ENCODE measurements around the gene BTN3A1.
"Not testable (repeated sequence)": the region's sequence is repeated elsewhere in the genome, so short reads cannot be mapped to it uniquely, and the experiment has no call there.

The BTN3A1 gene

GRCh38 chr6:26401987-26402658, at the start of gene BTN3A1:
TSS of gene BTN3A1 (plus strand) at chr6:26402275. CDS start at chr6:26405564, 3,289 bp downstream.
- peak; percentile 82 for DNase-seq (ENCODE audit: low spot score)

GRCh38 chr6:26352315-26352714, 49.8 kb upstream of the BTN3A1 start:
- DNase-seq (ENCODE audit: low spot score): no peak

- DNase-seq (ENCODE audit: low spot score): no peak
These were observed 47.9 kb upstream of the BTN3A1 start for GRCh38 chr6:26354162-26354561.

GRCh38 chr6:26355366-26355765, 46.7 kb upstream of the BTN3A1 start:
- DNase-seq (ENCODE audit: low spot score): no peak

- DNase-seq (ENCODE audit: low spot score): not testable (repeated sequence)
These were observed 44.5 kb upstream of the BTN3A1 start for GRCh38 chr6:26357543-26357942.

GRCh38 chr6:26358511-26358981, 43.5 kb upstream of the BTN3A1 start:
- DNase-seq (ENCODE audit: low spot score): no peak

- no peak for DNase-seq (ENCODE audit: low spot score)
These were observed 42.3 kb upstream of the BTN3A1 start for GRCh38 chr6:26359765-26360164.

- no peak for DNase-seq (ENCODE audit: low spot score)
These were observed 41.3 kb upstream of the BTN3A1 start for GRCh38 chr6:26360451-26361416.

- no peak for DNase-seq (ENCODE audit: low spot score)
These were observed 40.5 kb upstream of the BTN3A1 start for GRCh38 chr6:26361544-26361943.

GRCh38 chr6:26362093-26362835, 39.8 kb upstream of the BTN3A1 start:
- DNase-seq (ENCODE audit: low spot score): no peak

- no peak for DNase-seq (ENCODE audit: low spot score)
These were observed 39.2 kb upstream of the BTN3A1 start for GRCh38 chr6:26362836-26363220.

GRCh38 chr6:26363882-26364701, 38.0 kb upstream of the BTN3A1 start:
- no peak for DNase-seq (ENCODE audit: low spot score)

GRCh38 chr6:26365633-26365995, 36.5 kb upstream of the BTN3A1 start:
- DNase-seq (ENCODE audit: low spot score): no peak

- no peak for DNase-seq (ENCODE audit: low spot score)
These were observed 35.6 kb upstream of the BTN3A1 start for GRCh38 chr6:26366504-26366903.

GRCh38 chr6:26367114-26367513, 35.0 kb upstream of the BTN3A1 start:
- DNase-seq (ENCODE audit: low spot score): no peak

- not testable (repeated sequence) for DNase-seq (ENCODE audit: low spot score)
These were observed 30.3 kb upstream of the BTN3A1 start for GRCh38 chr6:26371813-26372212.

- DNase-seq (ENCODE audit: low spot score): no peak
These were observed 29.5 kb upstream of the BTN3A1 start for GRCh38 chr6:26372308-26373144.

GRCh38 chr6:26375270-26375669, 26.8 kb upstream of the BTN3A1 start:
- no peak for DNase-seq (ENCODE audit: low spot score)

- no peak for DNase-seq (ENCODE audit: low spot score)
These were observed 24.4 kb upstream of the BTN3A1 start for GRCh38 chr6:26377719-26378118.

- DNase-seq (ENCODE audit: low spot score): not testable (repeated sequence)
These were observed 23.9 kb upstream of the BTN3A1 start for GRCh38 chr6:26378143-26378542.

GRCh38 chr6:26379292-26379691, 22.8 kb upstream of the BTN3A1 start:
- no peak for DNase-seq (ENCODE audit: low spot score)
